ENCODE data around the gene VDR.

The VDR gene

DNA sequence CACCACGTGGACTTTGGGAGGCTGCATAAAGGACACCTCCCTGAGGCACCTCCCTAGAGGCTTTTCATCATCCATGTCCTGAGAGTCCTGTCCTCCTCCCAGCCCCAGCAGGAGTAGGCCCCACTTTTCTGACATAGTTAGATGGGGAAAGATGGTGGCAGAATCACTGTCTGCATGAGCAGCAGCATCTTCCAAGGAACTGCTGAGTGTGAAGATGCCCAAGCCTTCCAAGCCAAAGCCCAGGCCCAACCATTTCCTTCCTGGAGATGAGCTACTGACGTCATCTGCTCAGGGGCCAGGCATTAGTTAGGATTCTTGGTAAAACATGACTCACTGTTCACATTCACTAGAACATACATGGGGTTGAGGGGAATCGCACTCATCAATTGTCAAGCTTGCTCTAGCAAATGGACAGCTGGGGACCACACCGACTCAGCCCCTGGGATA lies 37.3 kb downstream of the VDR start:
- FAIRE-seq = no peak

DNA sequence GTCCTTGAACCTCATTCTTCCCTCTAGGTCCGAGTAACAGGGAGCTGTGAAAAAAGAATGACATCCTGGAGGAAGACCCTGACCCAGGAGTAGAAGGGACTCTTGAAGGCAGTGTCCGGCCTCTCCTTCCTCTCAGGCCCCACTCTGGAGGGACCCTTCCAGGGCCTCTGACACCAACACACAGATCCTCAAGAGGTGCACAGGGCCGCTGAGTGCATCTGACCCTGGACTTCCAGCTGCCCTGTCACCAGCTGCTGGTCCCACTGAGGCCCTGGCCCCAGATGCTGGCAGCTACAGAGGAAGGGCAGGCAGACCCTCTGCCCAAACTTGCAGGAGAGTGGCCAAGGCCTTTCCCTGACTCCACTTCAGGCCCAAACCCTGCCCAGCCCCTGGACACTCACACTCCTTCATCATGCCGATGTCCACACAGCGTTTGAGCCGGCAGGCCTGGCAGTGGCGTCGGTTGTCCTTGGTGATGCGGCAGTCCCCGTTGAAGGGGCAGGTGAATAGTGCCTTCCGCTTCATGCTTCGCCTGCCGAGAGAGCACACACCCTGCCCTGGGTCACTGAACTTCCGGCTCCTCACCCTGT lies 40.1 kb downstream of the VDR start:
- no peak for FAIRE-seq

- no peak for FAIRE-seq
Measured at GRCh38 chr12:47863985-47864384, 40.8 kb downstream of the VDR start.

- no peak for FAIRE-seq
Measured at GRCh38 chr12:47863467-47863866, 41.3 kb downstream of the VDR start.

DNA sequence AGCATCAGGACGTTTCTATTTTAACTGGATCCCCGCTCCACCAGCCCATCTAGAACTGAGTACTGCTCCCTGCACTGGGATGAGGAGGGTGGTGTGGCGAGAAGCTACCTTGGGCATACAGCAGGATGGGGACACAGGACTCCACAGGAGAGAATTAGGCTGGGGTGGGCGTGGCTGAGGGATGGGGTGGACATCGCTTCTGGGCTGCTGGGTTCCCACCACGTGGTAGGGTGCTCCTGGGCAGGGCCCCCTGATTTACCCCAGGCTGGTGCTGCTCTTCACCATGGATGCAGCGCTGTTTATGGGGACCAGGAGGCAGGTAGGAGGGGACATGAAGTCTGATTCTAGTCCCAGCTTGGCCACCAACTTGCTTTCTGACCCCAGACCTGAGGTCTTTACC lies 41.9 kb downstream of the VDR start:
- no peak for FAIRE-seq

DNA sequence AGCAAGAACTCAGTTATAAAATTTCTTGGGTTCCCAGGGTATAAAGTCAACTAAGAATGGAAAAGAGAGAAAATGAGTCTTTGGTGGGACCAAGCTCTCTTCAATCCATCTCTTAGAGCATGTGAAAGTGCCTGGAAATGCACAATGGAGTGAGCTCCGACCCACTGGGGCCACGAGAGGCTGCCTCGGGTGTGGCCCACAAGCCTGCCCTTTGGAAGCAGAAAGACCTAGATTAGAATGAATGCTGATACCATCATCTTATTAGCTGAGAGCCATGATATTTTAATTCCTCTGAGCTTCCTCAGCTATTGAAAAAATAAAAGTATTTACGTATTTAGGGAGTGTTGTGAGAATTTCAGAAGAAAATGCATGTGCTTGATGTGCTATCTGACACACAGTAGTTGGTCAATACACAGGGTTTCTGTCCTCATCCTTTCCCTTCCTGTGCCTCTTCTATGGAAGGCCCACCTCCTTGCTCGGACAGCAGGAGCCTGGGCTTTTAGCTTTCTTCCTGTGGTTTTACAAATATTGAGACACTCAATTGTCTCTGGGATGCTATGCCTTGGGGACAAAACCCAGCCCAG lies 42.5 kb downstream of the VDR start:
- FAIRE-seq = no peak

DNA sequence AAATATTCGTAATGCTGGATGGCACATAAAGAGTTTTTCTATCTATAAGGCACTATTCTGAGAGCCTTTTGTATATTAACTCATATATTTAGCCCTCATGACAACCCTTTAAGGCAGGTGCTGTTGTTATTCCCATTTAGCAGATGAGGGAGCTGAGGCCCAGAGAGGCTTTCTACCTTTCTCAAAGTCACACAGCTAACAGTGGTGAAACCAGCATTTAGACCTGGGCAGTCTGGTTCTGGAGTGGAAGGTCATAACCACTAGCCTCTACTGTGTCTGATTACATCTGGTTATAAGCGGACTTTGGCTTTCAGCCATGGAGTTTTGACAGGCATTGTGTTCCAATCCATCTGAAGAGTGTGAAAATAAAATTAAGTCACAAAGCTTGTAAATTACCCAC lies 43.9 kb downstream of the VDR start:
- no peak for FAIRE-seq

DNA sequence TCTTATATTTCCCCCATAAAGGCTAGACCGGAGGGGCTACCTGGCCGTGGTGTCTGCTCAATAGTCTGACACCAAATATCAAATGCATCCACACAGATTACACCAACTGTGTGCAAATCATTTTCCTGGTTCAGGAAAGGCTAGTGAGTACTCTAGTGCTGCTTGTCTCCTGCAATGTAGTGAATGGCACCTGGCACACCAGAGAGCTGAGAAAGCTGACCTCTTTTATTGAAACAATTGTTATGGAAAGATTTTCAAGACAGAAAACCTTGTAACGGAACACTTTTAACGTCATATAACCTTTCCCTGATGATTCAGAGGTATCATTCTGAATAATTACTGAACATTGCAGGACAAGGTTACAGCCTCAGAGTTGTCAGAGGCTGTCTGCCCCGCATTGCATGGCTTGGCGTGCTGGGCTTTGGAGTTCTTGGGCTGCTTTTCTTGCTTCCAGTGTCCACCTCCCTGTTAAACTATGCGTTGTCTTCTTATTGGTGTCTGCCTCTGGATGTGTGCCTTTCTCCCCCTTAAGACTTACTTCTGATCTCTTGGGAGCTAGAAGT lies 44.4 kb downstream of the VDR start:
- FAIRE-seq = no peak

GRCh38 chr12:47858511-47859266 lies 46.1 kb downstream of the VDR start:
- no peak for FAIRE-seq

DNA sequence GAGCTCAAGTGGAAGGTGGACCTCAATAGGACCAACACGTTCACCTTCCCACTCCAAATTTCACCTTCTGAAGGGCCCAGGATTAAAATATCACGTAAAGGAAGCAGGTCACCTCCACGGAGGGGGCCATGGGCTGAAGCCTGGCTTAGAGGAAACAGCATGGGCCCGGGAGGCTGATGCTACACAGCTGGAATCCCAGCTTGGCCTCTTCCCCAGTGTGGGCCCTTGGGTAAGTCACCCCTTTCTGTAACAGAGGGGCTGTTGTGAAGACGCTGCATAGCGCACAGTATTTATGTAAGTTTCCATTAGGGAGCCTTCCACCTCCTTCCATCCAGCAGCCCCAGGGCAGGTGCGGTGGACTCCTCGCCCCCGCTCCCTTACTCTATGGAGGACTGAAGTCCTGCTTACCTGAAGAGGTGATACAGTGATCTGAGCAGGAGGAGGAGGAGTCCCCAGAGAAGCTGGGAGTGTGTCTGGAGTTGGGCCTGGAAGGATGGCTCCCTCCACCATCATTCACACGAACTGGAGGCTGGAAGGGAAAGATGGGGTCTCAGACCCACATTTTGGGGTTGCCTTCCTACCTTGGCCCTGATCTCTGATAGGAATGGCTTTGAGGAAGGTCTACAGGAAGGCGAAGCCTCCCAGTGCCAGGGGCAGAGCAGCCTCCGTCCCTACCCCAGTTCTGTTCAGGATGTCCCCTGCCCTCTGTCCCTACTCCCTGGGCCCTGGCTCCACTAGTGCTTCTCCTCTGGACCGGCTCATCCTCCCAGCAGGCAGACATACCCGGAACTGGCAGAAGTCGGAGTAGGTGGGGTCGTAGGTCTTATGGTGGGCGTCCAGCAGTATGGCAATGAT lies 47.8 kb downstream of the VDR start:
- no peak for FAIRE-seq

DNA sequence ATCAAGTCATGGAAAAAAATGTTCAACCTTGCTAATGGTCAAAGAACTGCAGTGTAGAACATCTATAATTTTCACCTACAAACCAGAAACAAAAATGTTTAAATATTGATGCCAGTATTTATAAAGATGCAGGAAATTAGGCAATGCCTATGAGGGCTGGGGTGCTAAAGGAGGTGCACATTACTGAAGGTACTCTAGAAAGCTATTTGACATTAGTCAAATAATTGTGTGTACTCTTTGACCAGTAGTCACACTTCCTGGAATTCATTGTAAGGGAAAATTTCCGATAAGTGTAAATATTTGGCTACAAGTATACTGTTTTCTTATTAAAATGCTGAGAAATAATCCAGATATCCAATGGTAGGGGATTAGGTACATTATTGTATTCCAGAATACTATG lies 48.7 kb downstream of the VDR start:
- no peak for FAIRE-seq

GRCh38 chr12:47855502-47855901 lies 49.3 kb downstream of the VDR start:
- no peak for FAIRE-seq

DNA sequence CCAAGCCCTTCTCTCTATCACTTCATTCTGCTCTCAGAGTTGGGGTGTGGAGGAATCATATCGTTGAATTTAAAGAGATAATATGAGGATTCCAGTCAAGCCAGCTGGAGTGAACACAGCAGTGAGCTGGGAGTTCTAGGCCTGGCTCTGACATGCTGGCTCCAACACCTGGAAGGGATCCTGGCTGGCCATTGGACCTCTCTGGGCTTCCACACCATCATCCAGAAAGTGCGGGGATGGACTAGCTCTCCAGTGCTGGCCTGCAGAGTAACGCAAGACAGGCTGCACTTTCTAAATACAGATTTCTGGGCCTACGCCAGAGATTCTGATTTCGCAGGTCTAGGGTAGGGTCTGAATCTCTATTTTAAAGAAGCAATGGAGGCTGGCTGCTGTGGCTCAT lies 50.3 kb downstream of the VDR start:
- FAIRE-seq = no peak

- no peak for FAIRE-seq
Measured at GRCh38 chr12:47852096-47852571, 52.7 kb downstream of the VDR start.

DNA sequence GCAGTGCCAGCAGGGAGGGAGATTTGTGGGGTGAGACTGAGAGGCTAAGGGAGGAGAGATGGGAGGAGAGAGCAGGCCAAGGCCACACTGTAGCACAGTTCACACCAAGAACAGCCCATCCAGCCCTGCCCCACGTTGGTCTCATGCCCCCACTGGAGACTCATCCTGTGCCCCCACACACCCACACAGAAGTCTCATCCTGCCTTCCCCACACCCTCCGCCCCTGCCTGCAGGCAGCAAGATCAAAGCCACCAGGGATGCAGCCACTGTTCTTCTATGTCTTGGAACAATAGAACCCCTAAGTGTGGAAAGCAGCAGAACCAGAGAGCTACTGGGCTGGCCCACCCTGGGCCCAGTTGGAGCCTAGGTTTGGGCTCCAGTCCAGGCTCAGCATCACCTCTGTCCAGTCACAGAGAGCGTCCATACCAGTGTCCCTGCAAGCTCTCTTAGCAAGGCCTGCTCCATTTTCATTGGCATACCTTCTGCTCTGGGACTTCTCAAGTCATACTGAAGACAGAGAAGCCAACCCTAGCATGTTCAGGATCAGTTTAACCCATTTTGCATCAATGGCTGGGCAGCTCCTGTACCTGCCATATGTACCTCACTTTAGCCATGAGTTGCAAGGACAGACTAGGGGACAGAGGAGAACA lies 53.4 kb downstream of the VDR start:
- FAIRE-seq = no peak

DNA sequence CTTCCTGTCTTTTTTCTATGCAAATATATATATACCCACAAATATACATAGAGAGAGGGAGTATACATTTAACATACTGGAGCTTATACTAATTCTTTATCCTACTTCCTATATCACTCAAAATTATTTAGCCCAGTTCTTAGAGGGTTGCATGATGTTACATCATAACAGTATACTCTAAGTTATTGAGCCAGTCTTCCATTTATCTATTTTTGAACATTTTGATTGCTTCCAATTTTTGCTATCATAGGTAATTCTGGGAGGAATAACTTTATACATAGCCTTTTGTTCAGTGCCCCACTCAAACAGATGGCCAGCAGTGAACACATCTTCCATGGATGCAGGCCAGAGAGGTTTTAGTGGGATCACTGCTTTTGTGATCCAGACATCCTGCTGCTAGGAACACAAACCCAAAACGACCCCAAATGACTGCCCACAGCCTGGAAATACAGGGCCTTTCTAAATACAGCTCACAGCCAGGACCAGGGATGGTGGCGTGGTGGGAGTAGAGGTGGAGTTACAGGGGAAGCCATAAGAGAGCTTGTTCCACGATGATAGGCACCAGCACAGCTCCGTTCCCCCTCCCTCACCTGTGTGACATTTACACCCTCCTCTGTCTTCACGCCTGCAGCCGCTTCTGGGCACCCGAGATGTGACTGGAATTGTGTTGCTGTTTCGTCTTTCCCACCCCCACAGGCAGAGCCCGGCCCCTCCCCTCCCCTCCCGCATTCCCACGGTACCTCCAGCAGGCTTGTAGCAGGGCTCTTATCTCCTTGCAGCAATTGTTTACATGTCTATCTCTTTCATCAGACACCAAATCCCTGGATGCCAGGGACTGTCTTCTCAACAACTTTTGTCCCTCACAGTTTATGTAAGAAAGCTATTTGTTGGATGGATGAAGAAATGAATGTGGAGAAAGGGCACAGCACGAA lies 54.4 kb downstream of the VDR start:
- FAIRE-seq = no peak

DNA sequence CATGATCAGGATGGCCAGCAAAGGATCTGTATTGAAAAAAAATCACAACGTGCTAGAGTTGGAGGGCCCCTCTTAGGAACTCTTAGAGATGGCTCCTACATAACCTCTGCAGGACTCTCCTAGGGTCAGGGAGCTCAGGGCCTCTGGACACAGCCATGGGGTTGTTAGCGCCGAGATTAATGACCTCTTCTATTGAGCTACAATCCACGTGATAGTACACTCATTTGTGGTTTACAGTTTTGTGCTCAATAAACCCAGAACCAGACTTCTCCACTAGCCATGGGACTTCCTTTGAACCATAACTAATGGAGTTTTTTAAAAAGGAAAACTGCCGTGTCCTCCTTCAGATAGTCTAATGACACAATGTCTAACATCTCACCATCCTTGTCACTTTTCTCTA lies 55.5 kb downstream of the VDR start:
- FAIRE-seq = no peak

DNA sequence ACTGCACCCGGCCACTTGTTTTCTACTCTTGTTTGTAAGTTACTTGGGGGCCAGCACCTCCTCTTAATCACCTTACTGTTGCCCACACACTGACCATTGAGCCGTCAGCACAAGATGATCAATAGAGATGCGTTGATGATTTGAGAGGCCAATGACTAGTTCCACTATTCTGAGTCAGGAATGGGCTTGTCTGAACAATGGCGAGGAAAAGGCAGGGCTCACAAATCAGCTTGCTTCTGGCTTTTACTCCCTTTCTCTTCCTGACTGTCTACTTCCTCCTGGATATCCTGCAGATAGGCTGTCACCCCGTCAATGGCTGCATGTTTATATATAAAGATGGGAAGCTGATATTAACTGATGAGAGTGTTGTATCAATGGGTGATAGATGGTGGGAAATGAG lies 55.9 kb downstream of the VDR start:
- FAIRE-seq = no peak

DNA sequence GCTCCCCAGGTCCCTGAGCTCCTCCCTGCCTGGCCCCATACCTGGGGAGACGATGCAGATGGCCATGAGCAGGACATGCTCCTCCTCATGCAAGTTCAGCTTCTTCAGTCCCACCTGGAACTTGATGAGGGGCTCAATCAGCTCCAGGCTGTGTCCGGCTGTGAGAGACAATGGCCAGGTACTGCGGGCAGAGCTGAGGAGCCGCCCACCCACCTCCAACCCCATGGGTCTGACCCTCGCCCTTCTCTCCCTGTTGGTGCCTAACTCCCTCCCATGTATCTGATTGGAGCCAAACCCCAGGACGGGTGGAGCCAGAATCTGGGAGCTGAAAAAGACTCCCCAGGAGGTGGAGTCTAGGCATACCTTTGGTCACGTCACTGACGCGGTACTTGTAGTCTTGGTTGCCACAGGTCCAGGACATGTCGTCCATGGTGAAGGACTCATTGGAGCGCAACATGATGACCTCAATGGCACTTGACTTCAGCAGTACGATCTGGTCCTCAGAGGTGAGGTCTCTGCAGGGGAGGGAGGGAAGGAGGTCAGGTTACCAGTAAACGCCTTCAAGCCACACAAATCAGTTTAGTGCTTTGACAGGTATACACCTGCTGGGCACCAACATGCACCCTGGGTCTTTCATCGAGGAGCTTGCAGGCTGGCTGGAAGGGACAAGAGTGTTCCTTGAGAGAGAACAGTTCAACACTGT lies 58.3 kb downstream of the VDR start:
- no peak for FAIRE-seq

GRCh38 chr12:47845081-47845480 lies 59.7 kb downstream of the VDR start:
- no peak for FAIRE-seq

All from colon (tissue), 2 donors.